Choroid plexus epithelial cell (primary cell): ENCODE measurements around the gene LRP1B.

Experiments used
- DNase-seq: peaks from one replicate; pipeline ENCODE4 v3.0.0-alpha.2; 2010; ENCODE audit warnings: low read depth
- H3K4me3 ChIP-seq: 2 replicates; pipeline ENCODE4 v1.5.1; 2011; ENCODE audit warnings: low read depth, mild to moderate bottlenecking, control low read depth, low read length, moderate library complexity
- CTCF ChIP-seq: conservative IDR thresholded peaks from 2 replicates; pipeline ENCODE4 v1.5.1; 2011; ENCODE audit warnings: low read depth, mild to moderate bottlenecking, control low read depth, inconsistent platforms, low read length, moderate library complexity

The LRP1B gene

GRCh38 chr2:140714586-140714985, 1416.2 kb downstream of the LRP1B start:
- TF ChIP-seq CTCF: no peak
- no peak overlapping the region for H3K4me3 ChIP-seq
- no peak for DNase-seq

GRCh38 chr2:140711867-140712266, 1418.9 kb downstream of the LRP1B start:
- DNase-seq: no peak
- no peak overlapping the region for H3K4me3 ChIP-seq
- TF ChIP-seq CTCF: no peak

GRCh38 chr2:140701726-140702125, 1429.1 kb downstream of the LRP1B start:
- no peak for DNase-seq
- H3K4me3 ChIP-seq: no peak overlapping the region
- TF ChIP-seq CTCF: no peak

GRCh38 chr2:140698636-140699035, 1432.2 kb downstream of the LRP1B start:
- DNase-seq: peak; percentile 22
- H3K4me3 ChIP-seq: no peak overlapping the region
- TF ChIP-seq CTCF: no peak

GRCh38 chr2:140696449-140696848, 1434.4 kb downstream of the LRP1B start:
- H3K4me3 ChIP-seq: no peak overlapping the region
- DNase-seq: no peak
- TF ChIP-seq CTCF: no peak

GRCh38 chr2:140695155-140695554, 1435.7 kb downstream of the LRP1B start:
- H3K4me3 ChIP-seq: no peak overlapping the region
- peak; percentile 15 for TF ChIP-seq CTCF
- peak; percentile 79 for DNase-seq

GRCh38 chr2:140687825-140688224, 1443.0 kb downstream of the LRP1B start:
- TF ChIP-seq CTCF: no peak

More at GRCh38 chr2:140687825-140688224, 1443.0 kb downstream of the LRP1B start:
- DNase-seq: no peak
- H3K4me3 ChIP-seq: no peak overlapping the region
